Mesenchymal stem cell (in vitro differentiated cells and primary cell): ENCODE results near the gene GABRB3.

Experiments used
- DNase-seq: peaks from one replicate; pipeline ENCODE4 v3.0.0-alpha.2; 2013
- H2AFZ ChIP-seq: one replicate; pipeline ENCODE4 v1.6.1; 2013; ENCODE audit warnings: low read depth, mild to moderate bottlenecking, control low read depth, inconsistent platforms, low read length, moderate library complexity
- H2AK5ac ChIP-seq: 2 replicates; pipeline ENCODE4 v1.6.1; 2013; ENCODE audit warnings: low read length, moderate library complexity, mild to moderate bottlenecking, inconsistent platforms; ENCODE audit not compliant: severe bottlenecking
- H2BK120ac ChIP-seq: one replicate; pipeline ENCODE4 v1.6.1; 2013; ENCODE audit warnings: low read depth, mild to moderate bottlenecking, inconsistent platforms, low read length, moderate library complexity
- H2BK12ac ChIP-seq, 2 experiments: one replicate each; pipeline ENCODE4 v1.6.1; 2013; ENCODE audit warnings: inconsistent platforms in 2 of 2, low read length in 2 of 2, mild to moderate bottlenecking in 2 of 2, moderate library complexity in 2 of 2, control low read depth in 1 of 2
- H2BK15ac ChIP-seq: one replicate; pipeline ENCODE4 v1.6.1; 2013; ENCODE audit warnings: mild to moderate bottlenecking, low read depth, inconsistent platforms; ENCODE audit not compliant: poor library complexity, severe bottlenecking
- H2BK5ac ChIP-seq: 2 replicates; pipeline ENCODE4 v1.6.1; 2013; ENCODE audit warnings: low read depth, mild to moderate bottlenecking, low read length, control low read depth, inconsistent platforms; ENCODE audit not compliant: poor library complexity, severe bottlenecking
- H3K14ac ChIP-seq, 2 experiments: one replicate each; pipeline ENCODE4 v1.6.1; 2013; ENCODE audit warnings: inconsistent platforms in 2 of 2, low read length in 2 of 2, control low read depth in 1 of 2, mild to moderate bottlenecking in 1 of 2, moderate library complexity in 1 of 2
- H3K18ac ChIP-seq, 2 experiments: one replicate each; pipeline ENCODE4 v1.6.1; 2013; ENCODE audit warnings: inconsistent platforms in 2 of 2, low read length in 2 of 2, control low read depth in 1 of 2, low read depth in 1 of 2, mild to moderate bottlenecking in 1 of 2
- H3K23ac ChIP-seq, 2 experiments: one replicate each; pipeline ENCODE4 v1.6.1; 2013; ENCODE audit warnings: inconsistent platforms in 2 of 2, low read length in 2 of 2, mild to moderate bottlenecking in 2 of 2, moderate library complexity in 2 of 2, control low read depth in 1 of 2
- H3K27ac ChIP-seq: 2 replicates; pipeline ENCODE4 v1.5.1; 2013; ENCODE audit warnings: mild to moderate bottlenecking, moderate library complexity, low read length, control low read depth, inconsistent platforms; ENCODE audit not compliant: poor library complexity, severe bottlenecking
- H3K27me3 ChIP-seq, 2 experiments: 2 replicates each; pipeline versions ENCODE4 v1.6.1 to v1.7.0; 2013; ENCODE audit warnings: low read length in 2 of 2, mild to moderate bottlenecking in 2 of 2, moderate library complexity in 2 of 2, control low read depth in 1 of 2, inconsistent platforms in 1 of 2; ENCODE audit not compliant: control insufficient read depth in 1 of 2, insufficient read depth in 1 of 2
- H3K36me3 ChIP-seq, 2 experiments: 2 replicates each; pipeline versions ENCODE4 v1.6.1 to v1.7.0; 2013; ENCODE audit warnings: low read length in 2 of 2, control low read depth in 1 of 2, inconsistent platforms in 1 of 2, low read depth in 1 of 2, mild to moderate bottlenecking in 1 of 2; ENCODE audit not compliant: insufficient read depth in 2 of 2, control insufficient read depth in 1 of 2
- H3K4ac ChIP-seq, 2 experiments: one replicate each; pipeline ENCODE4 v1.6.1; 2013; ENCODE audit warnings: inconsistent platforms in 2 of 2, low read length in 2 of 2, mild to moderate bottlenecking in 2 of 2, moderate library complexity in 2 of 2, control low read depth in 1 of 2, low read depth in 1 of 2
- H3K4me1 ChIP-seq: 2 replicates; pipeline ENCODE4 v1.6.1; 2013; ENCODE audit warnings: low read depth, low read length, control low read depth; ENCODE audit not compliant: control insufficient read depth, insufficient read depth
- H3K4me2 ChIP-seq: 2 replicates; pipeline ENCODE4 v1.6.1; 2013; ENCODE audit warnings: low read length, mild to moderate bottlenecking, inconsistent platforms; ENCODE audit not compliant: poor library complexity, severe bottlenecking
- H3K4me3 ChIP-seq, 2 experiments: 2 replicates each; pipeline versions ENCODE4 v1.5.1 to v1.7.0; 2013; ENCODE audit warnings: low read length in 2 of 2, mild to moderate bottlenecking in 2 of 2, control low read depth in 1 of 2, low read depth in 1 of 2; ENCODE audit not compliant: insufficient read depth in 1 of 2
- H3K79me1 ChIP-seq: replicated peaks from 2 replicates; pipeline ENCODE4 v1.6.1; 2013; ENCODE audit warnings: mild to moderate bottlenecking, control low read depth, low read length, inconsistent platforms; ENCODE audit not compliant: poor library complexity, severe bottlenecking
- H3K9ac ChIP-seq: 2 replicates; pipeline ENCODE4 v1.7.0; 2013; ENCODE audit warnings: mild to moderate bottlenecking, low read length, moderate library complexity
- H3K9me3 ChIP-seq: 2 replicates; pipeline ENCODE4 v1.7.0; 2013; ENCODE audit warnings: mild to moderate bottlenecking, low read length; ENCODE audit not compliant: control insufficient read depth
- H4K8ac ChIP-seq: one replicate; pipeline ENCODE4 v1.6.1; 2013; ENCODE audit warnings: inconsistent platforms, mild to moderate bottlenecking, low read length, moderate library complexity
- H4K91ac ChIP-seq: one replicate; pipeline ENCODE4 v1.6.1; 2013; ENCODE audit warnings: mild to moderate bottlenecking, low read length, inconsistent platforms
- WGBS: methylation state at CpG from one replicate; pipeline ENCODE4 v1.1.7; 2013; ENCODE audit warnings: mixed read lengths; 5-methylcytosine and 5-hydroxymethylcytosine counted together

Gene GABRB3

DNA sequence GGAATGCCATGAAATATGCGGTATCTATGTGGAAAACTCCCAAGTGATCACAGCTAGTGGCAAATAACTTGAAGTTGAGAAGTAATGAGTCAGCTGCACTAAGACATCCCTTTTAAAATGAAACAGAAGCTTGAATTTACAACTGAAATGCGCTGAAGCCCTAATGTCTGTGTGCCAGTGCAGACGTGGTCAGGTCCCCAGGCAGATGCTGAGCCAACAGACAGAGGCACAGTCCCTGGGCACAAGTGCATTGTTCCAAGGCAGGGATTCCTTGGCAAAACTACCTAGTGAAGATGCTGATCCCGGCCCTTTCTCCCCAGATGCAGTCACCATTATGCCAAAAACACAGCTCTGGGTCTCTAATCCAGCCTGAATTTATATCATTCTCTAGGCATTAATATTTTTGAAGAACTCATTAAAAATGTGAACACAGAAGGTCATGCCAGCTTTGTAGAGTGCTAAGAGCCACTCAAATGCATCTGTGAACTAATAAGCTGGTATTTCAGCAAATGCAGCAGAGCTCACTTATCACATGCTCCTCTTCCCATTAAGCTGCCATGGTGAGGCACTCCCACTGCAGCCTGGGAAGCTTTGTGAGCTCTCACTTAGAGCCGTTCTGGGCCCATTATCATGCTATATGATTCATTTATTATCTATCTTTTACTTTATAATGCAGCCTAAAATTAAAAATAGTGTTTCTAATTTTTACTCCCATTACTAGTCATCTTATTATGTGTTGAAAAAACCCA, 200.1 kb downstream of the GABRB3 start:
- H2BK5ac ChIP-seq, result no peak overlapping the region

GRCh38 chr15:26571346-26571745, 201.5 kb downstream of the GABRB3 start:
- no peaks in the 10 kb centered on the region for H3K27me3 ChIP-seq
- no peak overlapping the region for H2BK12ac ChIP-seq
- H3K23ac ChIP-seq, result no peak overlapping the region
- H3K4ac ChIP-seq, result no peak overlapping the region
- H4K8ac ChIP-seq, result no peak overlapping the region
- 78% methylated on average over 1 of the region's 5 CpGs for WGBS
- no peak overlapping the region for H3K27ac ChIP-seq
- H3K36me3 ChIP-seq, result no peaks in the 10 kb centered on the region
- H2AK5ac ChIP-seq, result no peak overlapping the region
- H3K4me2 ChIP-seq, result no peak overlapping the region
- H2BK120ac ChIP-seq, result no peak overlapping the region
- no peak overlapping the region for H3K9ac ChIP-seq
- no peak for DNase-seq
- no peaks in the 10 kb centered on the region for H3K4me1 ChIP-seq
- no peak overlapping the region for H3K4me3 ChIP-seq
- no peak overlapping the region for H2AFZ ChIP-seq
- no peak overlapping the region for H3K18ac ChIP-seq
- H2BK5ac ChIP-seq, result no peak overlapping the region
- no peak overlapping the region for H2BK15ac ChIP-seq
- H3K79me1 ChIP-seq, result no peaks in the 10 kb centered on the region
- H3K9me3 ChIP-seq, result peaks cover 6% of the 10 kb centered on the region
- H4K91ac ChIP-seq, result no peak overlapping the region
- no peak overlapping the region for H3K14ac ChIP-seq

More for the DNA sequence above, 200.1 kb downstream of the GABRB3 start:
- Histone ChIP-seq H3K4ac (no peak overlapping the region), H3K79me1 (no peaks in the 10 kb centered on the region), H3K27ac (no peak overlapping the region), H2BK15ac (no peak overlapping the region), H3K23ac (no peak overlapping the region), H3K9ac (no peak overlapping the region), H3K18ac (no peak overlapping the region), H2BK12ac (no peak overlapping the region), H4K8ac (no peak overlapping the region), H3K4me2 (no peak overlapping the region), H4K91ac (no peak overlapping the region), H2AFZ (no peak overlapping the region), H3K36me3 (no peaks in the 10 kb centered on the region), H2BK120ac (no peak overlapping the region), H3K4me1 (no peaks in the 10 kb centered on the region), H3K14ac (no peak overlapping the region), H3K4me3 (no peak overlapping the region), H2AK5ac (no peak overlapping the region), H3K27me3 (no peaks in the 10 kb centered on the region), H3K9me3 (peaks cover 10% of the 10 kb centered on the region)
- 59% methylated on average over 4 of the region's 5 CpGs for WGBS
- no peak for DNase-seq

DNA sequence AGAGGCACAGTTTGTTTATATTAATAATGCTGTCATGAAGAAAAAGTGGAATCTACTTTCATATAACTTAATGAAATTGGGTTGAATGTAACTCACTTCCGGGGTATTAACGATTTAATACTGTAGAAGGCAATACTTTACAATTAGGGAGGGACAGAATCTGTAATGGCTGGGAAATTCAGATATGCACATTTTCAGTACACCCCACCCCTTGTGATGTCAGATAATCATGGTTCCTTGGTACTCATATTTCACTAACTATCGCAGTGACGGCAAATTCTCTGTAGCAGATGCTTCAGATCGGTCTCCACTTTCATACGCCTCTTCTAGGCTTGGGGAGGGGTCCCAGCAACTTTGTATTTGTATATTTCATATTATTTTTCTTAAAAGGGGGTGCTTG, 207.3 kb downstream of the GABRB3 start:
- Histone ChIP-seq H3K4ac (no peak overlapping the region), H2BK5ac (no peak overlapping the region), H2BK120ac (no peak overlapping the region), H3K9me3 (peaks cover 14% of the 10 kb centered on the region), H3K14ac (no peak overlapping the region), H3K4me1 (no peaks in the 10 kb centered on the region), H3K23ac (no peak overlapping the region), H3K4me2 (no peak overlapping the region), H4K8ac (no peak overlapping the region), H2BK15ac (no peak overlapping the region), H3K9ac (no peak overlapping the region), H3K18ac (no peak overlapping the region), H2AFZ (no peak overlapping the region), H2BK12ac (no peak overlapping the region), H3K27ac (no peak overlapping the region), H2AK5ac (no peak overlapping the region), H3K79me1 (no peaks in the 10 kb centered on the region), H3K27me3 (no peaks in the 10 kb centered on the region), H4K91ac (no peak overlapping the region), H3K4me3 (no peak overlapping the region), H3K36me3 (no peaks in the 10 kb centered on the region)
- 100% methylated on average over 2 of the region's 6 CpGs for WGBS
- no peak for DNase-seq

- H3K36me3 ChIP-seq, result no peaks in the 10 kb centered on the region
- H3K4me2 ChIP-seq, result no peak overlapping the region
- no peak overlapping the region for H3K27ac ChIP-seq
- H3K4ac ChIP-seq, result no peak overlapping the region
- no peak overlapping the region for H2BK120ac ChIP-seq
- peaks cover 11% of the 10 kb centered on the region for H3K9me3 ChIP-seq
- no peak overlapping the region for H3K23ac ChIP-seq
- no peak overlapping the region for H4K8ac ChIP-seq
- H3K9ac ChIP-seq, result no peak overlapping the region
- no peak overlapping the region for H3K18ac ChIP-seq
- H2AK5ac ChIP-seq, result no peak overlapping the region
- no peak overlapping the region for H3K14ac ChIP-seq
- H2AFZ ChIP-seq, result no peak overlapping the region
- H3K27me3 ChIP-seq, result no peaks in the 10 kb centered on the region
- no peak overlapping the region for H2BK12ac ChIP-seq
- no peak overlapping the region for H4K91ac ChIP-seq
- H3K79me1 ChIP-seq, result no peaks in the 10 kb centered on the region
- no peak overlapping the region for H3K4me3 ChIP-seq
- H2BK5ac ChIP-seq, result no peak overlapping the region
- DNase-seq, result no peak
- WGBS, result 59% methylated on average over 6 of the region's 6 CpGs
- no peak overlapping the region for H2BK15ac ChIP-seq
- no peaks in the 10 kb centered on the region for H3K4me1 ChIP-seq
These were observed 208.5 kb downstream of the GABRB3 start for GRCh38 chr15:26564361-26564760.
